Activated T-cell treated with anti-CD3 and anti-CD28 coated beads for 24 hours (primary cell): ENCODE data around the gene CFAP299.

Experiments
- DNase-seq: peaks from one replicate; pipeline ENCODE4 v3.0.0-alpha.2; 2020; ENCODE audit warnings: low read depth

The CFAP299 gene

GRCh38 chr4:80448056-80448455 is 112.5 kb downstream of the CFAP299 start:
- DNase-seq: no peak

- no peak for DNase-seq
Measured at GRCh38 chr4:80452055-80452454, 116.5 kb downstream of the CFAP299 start.

- no peak for DNase-seq
Measured at GRCh38 chr4:80452768-80453167, 117.2 kb downstream of the CFAP299 start.

- DNase-seq: no peak
Measured at GRCh38 chr4:80454040-80454439, 118.5 kb downstream of the CFAP299 start.

GRCh38 chr4:80454556-80454955 is 119.0 kb downstream of the CFAP299 start:
- DNase-seq: no peak

GRCh38 chr4:80459918-80460473 is 124.5 kb downstream of the CFAP299 start:
- DNase-seq: no peak

- DNase-seq: no peak
Measured at GRCh38 chr4:80461412-80461811, 125.9 kb downstream of the CFAP299 start.

GRCh38 chr4:80462621-80463091 is 127.1 kb downstream of the CFAP299 start:
- no peak for DNase-seq

GRCh38 chr4:80463509-80463908 is 128.0 kb downstream of the CFAP299 start:
- no peak for DNase-seq

GRCh38 chr4:80465238-80465637 is 129.7 kb downstream of the CFAP299 start:
- no peak for DNase-seq

GRCh38 chr4:80465736-80466135 is 130.2 kb downstream of the CFAP299 start:
- no peak for DNase-seq

- no peak for DNase-seq
Measured at GRCh38 chr4:80466618-80467017, 131.1 kb downstream of the CFAP299 start.

GRCh38 chr4:80471756-80472155 is 136.2 kb downstream of the CFAP299 start:
- no peak for DNase-seq

- DNase-seq: no peak
Measured at GRCh38 chr4:80475236-80475635, 139.7 kb downstream of the CFAP299 start.

- DNase-seq: no peak
Measured at GRCh38 chr4:80475798-80476197, 140.3 kb downstream of the CFAP299 start.

- DNase-seq: no peak
Measured at GRCh38 chr4:80484712-80485111, 149.2 kb downstream of the CFAP299 start.

- DNase-seq: no peak
Measured at GRCh38 chr4:80486603-80487002, 151.1 kb downstream of the CFAP299 start.

GRCh38 chr4:80489798-80490197 is 154.3 kb downstream of the CFAP299 start:
- DNase-seq: no peak

GRCh38 chr4:80492761-80493160 is 157.2 kb downstream of the CFAP299 start:
- DNase-seq: peak; percentile 11

- DNase-seq: no peak
Measured at GRCh38 chr4:80495865-80496264, 160.3 kb downstream of the CFAP299 start.

GRCh38 chr4:80498725-80499124 is 163.2 kb downstream of the CFAP299 start:
- DNase-seq: no peak

GRCh38 chr4:80500613-80501012 is 165.1 kb downstream of the CFAP299 start:
- no peak for DNase-seq

- no peak for DNase-seq
Measured at GRCh38 chr4:80507077-80507476, 171.5 kb downstream of the CFAP299 start.

- no peak for DNase-seq
Measured at GRCh38 chr4:80507507-80507906, 172.0 kb downstream of the CFAP299 start.

GRCh38 chr4:80515496-80515895 is 180.0 kb downstream of the CFAP299 start:
- no peak for DNase-seq
